Measurements from ENCODE around the gene FXYD6.

The FXYD6 gene

DNA sequence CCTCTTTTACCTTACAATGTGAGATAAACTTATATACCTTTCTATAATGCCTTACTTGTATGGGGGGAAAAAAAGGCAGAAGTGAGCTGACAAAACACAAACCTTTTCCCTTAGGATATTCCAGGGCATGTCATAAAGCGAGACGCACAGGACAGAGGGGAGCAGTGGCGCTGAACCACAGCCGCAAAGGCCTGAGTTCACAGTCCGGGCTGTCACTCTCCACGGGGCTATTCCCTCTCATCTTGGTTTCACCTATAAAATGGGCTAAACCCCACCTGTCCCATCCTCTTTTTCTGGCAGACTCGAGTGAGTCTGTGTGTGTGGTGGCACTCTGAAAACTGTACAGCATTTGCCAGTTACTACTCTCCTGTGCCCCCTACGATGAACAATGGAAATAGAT lies 37.6 kb downstream of the FXYD6 start:
- Histone ChIP-seq H3K4me2 (ENCODE audit: low read length) (no peak overlapping the region), H3K27me3 (ENCODE audit: control insufficient read depth, insufficient read depth, low read length) (no peaks in the 10 kb centered on the region), H3K36me3 (ENCODE audit: control insufficient read depth, insufficient read depth, low read length) (no peaks in the 10 kb centered on the region), H2AFZ (no peak overlapping the region), H3K9ac (no peak overlapping the region), H3K79me2 (no peaks in the 10 kb centered on the region), H3K4me1 (no peaks in the 10 kb centered on the region), H3K4me3 (ENCODE audit: low read depth, low read length) (no peak overlapping the region), H3K9me3 (ENCODE audit: control insufficient read depth, low read length) (no peaks in the 10 kb centered on the region), H3K27ac (no peak overlapping the region)
- no peak for TF ChIP-seq CTCF (IDR thresholded peaks at IDR 0.05)

GRCh38 chr11:117837791-117838190 lies 38.7 kb downstream of the FXYD6 start:
- H3K4me3 ChIP-seq (ENCODE audit: low read depth, low read length) = no peak overlapping the region
- no peaks in the 10 kb centered on the region for H3K36me3 ChIP-seq (ENCODE audit: control insufficient read depth, insufficient read depth, low read length)
- no peak overlapping the region for H3K27ac ChIP-seq

GRCh38 chr11:117837070-117837776 lies 39.2 kb downstream of the FXYD6 start:
- H3K4me1 ChIP-seq = no peaks in the 10 kb centered on the region
- no peak overlapping the region for H3K27ac ChIP-seq
- H3K27me3 ChIP-seq (ENCODE audit: control insufficient read depth, insufficient read depth, low read length) = no peaks in the 10 kb centered on the region
- H3K9me3 ChIP-seq (ENCODE audit: control insufficient read depth, low read length) = no peaks in the 10 kb centered on the region
- TF ChIP-seq CTCF (IDR thresholded peaks at IDR 0.05) = no peak
- no peak overlapping the region for H2AFZ ChIP-seq
- H3K4me3 ChIP-seq (ENCODE audit: low read depth, low read length) = no peak overlapping the region
- H3K4me2 ChIP-seq (ENCODE audit: low read length) = no peak overlapping the region
- H3K36me3 ChIP-seq (ENCODE audit: control insufficient read depth, insufficient read depth, low read length) = no peaks in the 10 kb centered on the region
- no peaks in the 10 kb centered on the region for H3K79me2 ChIP-seq
- no peak overlapping the region for H3K9ac ChIP-seq

More at GRCh38 chr11:117837791-117838190, 38.7 kb downstream of the FXYD6 start:
- Histone ChIP-seq H3K9me3 (ENCODE audit: control insufficient read depth, low read length) (no peaks in the 10 kb centered on the region), H2AFZ (no peak overlapping the region), H3K27me3 (ENCODE audit: control insufficient read depth, insufficient read depth, low read length) (no peaks in the 10 kb centered on the region), H3K9ac (no peak overlapping the region), H3K4me1 (no peaks in the 10 kb centered on the region), H3K4me2 (ENCODE audit: low read length) (no peak overlapping the region), H3K79me2 (no peaks in the 10 kb centered on the region)
- no peak for TF ChIP-seq CTCF (IDR thresholded peaks at IDR 0.05)

- Histone ChIP-seq H2AFZ (no peak overlapping the region), H3K4me2 (ENCODE audit: low read length) (no peak overlapping the region), H3K27me3 (ENCODE audit: control insufficient read depth, insufficient read depth, low read length) (no peaks in the 10 kb centered on the region), H3K79me2 (no peaks in the 10 kb centered on the region), H3K4me3 (ENCODE audit: low read depth, low read length) (no peak overlapping the region), H3K9ac (no peak overlapping the region), H3K27ac (no peak overlapping the region), H3K4me1 (no peaks in the 10 kb centered on the region), H3K9me3 (ENCODE audit: control insufficient read depth, low read length) (no peaks in the 10 kb centered on the region), H3K36me3 (ENCODE audit: control insufficient read depth, insufficient read depth, low read length) (no peaks in the 10 kb centered on the region)
- TF ChIP-seq CTCF (IDR thresholded peaks at IDR 0.05) = no peak
Measured at GRCh38 chr11:117836077-117836960, 40.1 kb downstream of the FXYD6 start.

Data from parathyroid adenoma (tissue), 2 donors.